Endothelial cell of umbilical vein (primary cell): Measurements from ENCODE around the gene DPP6. TPM values are rescaled to one million over a fixed set of nuclear protein-coding genes. Genes with fewer than 3 reads are reported as not detected.

ENCODE experiments used
- BruUV-seq: library from RNA; stranded (reverse); fragments of 400-500 nt; replicated peaks from 2 replicates; lab custom pipeline; 2021; lab: Mats Ljungman, UMichigan
- CTCF ChIA-PET: fragments of 300-600, 350-600 bp; sonication (Branson Sonifier 250); formaldehyde crosslinking; loops from one replicate; lab custom pipeline; 2021; ENCODE audit warnings: antibody characterized with exemption, inconsistent platforms; lab: Charles Lee
- POLR2A ChIA-PET: fragments of 300-600, 350-600 bp; sonication (Branson Sonifier 250); formaldehyde crosslinking; loops from one replicate; lab custom pipeline; 2021; ENCODE audit warnings: antibody characterized with exemption, inconsistent platforms; lab: Charles Lee
- DNase-seq: peaks from one replicate; pipeline ENCODE4 v3.0.0-alpha.2; 2011; ENCODE audit warnings: low read depth, low spot score
- FAIRE-seq: peaks from 2 replicates; lab custom pipeline; 2011; peaks lifted over from hg19 to GRCh38; lab: Jason Lieb, UNC
- H2AFZ ChIP-seq: 2 replicates; pipeline ENCODE4 v1.6.0; 2012; ENCODE audit warnings: low read depth, low read length, control low read depth, inconsistent platforms
- H3K27ac ChIP-seq: 2 replicates; pipeline ENCODE4 v1.5.1; 2011; ENCODE audit warnings: low read depth, mild to moderate bottlenecking, control low read depth, low read length, moderate library complexity; ENCODE audit not compliant: insufficient read depth
- H3K27me3 ChIP-seq, 2 experiments: 2 replicates each; pipeline versions ENCODE4 v1.6.0 to v1.6.1; 2011; ENCODE audit warnings: low read length in 2 of 2, mixed read lengths in 1 of 2; ENCODE audit not compliant: control insufficient read depth in 2 of 2, insufficient read depth in 2 of 2
- H3K36me3 ChIP-seq, 2 experiments: 2 replicates in 1 of 2; 3 replicates in 1 of 2; pipeline ENCODE4 v1.5.1; 2011; ENCODE audit warnings: low read length in 2 of 2, mild to moderate bottlenecking in 1 of 2, moderate library complexity in 1 of 2; ENCODE audit not compliant: control insufficient read depth in 2 of 2, insufficient read depth in 2 of 2; ENCODE audit errors: extremely low read depth in 1 of 2
- H3K4me1 ChIP-seq: 3 replicates; pipeline ENCODE4 v1.5.1; 2011; ENCODE audit warnings: mild to moderate bottlenecking, low read length; ENCODE audit not compliant: control insufficient read depth, insufficient read depth; ENCODE audit errors: extremely low read depth
- H3K4me2 ChIP-seq: 2 replicates; pipeline ENCODE4 v1.6.1; 2011; ENCODE audit warnings: low read length, control low read depth, mixed read lengths; ENCODE audit not compliant: insufficient read depth
- H3K4me3 ChIP-seq, 3 experiments: fragments of 200-600 bp in 1 of 3; sonication (generic), shearing (Covaris generic) in 1 of 3; replicated peaks in 1 of 3; 2 replicates each; pipeline ENCODE4 v1.5.1; 2011 to 2016; ENCODE audit warnings: control low read depth in 3 of 3, low read length in 3 of 3, mild to moderate bottlenecking in 2 of 3, inconsistent platforms in 1 of 3, low read depth in 1 of 3, moderate library complexity in 1 of 3; ENCODE audit not compliant: insufficient read depth in 1 of 3
- H3K79me2 ChIP-seq: 2 replicates; pipeline ENCODE4 v1.6.0; 2012; ENCODE audit warnings: low read length, inconsistent platforms; ENCODE audit not compliant: control insufficient read depth, insufficient read depth
- H3K9ac ChIP-seq: replicated peaks from 2 replicates; pipeline ENCODE3; 2011; ENCODE audit warnings: low read length, control low read depth; ENCODE audit not compliant: insufficient read depth; ENCODE audit errors: extremely low read depth
- H3K9me1 ChIP-seq: replicated peaks from 3 replicates; pipeline ENCODE4 v1.6.0; 2011; ENCODE audit warnings: mild to moderate bottlenecking, low read length; ENCODE audit not compliant: control insufficient read depth, insufficient read depth; ENCODE audit errors: extremely low read depth
- H3K9me3 ChIP-seq: replicated peaks from 2 replicates; pipeline ENCODE4 v1.5.1; 2012; ENCODE audit warnings: low read length, inconsistent platforms; ENCODE audit not compliant: control insufficient read depth, insufficient read depth
- H4K20me1 ChIP-seq: replicated peaks from 2 replicates; pipeline ENCODE3; 2011; ENCODE audit warnings: mild to moderate bottlenecking, low read length; ENCODE audit not compliant: control insufficient read depth, insufficient read depth; ENCODE audit errors: extremely low read depth
- EZH2 ChIP-seq: IDR thresholded peaks from 2 replicates; pipeline ENCODE4 v1.6.1; 2012; ENCODE audit warnings: borderline replicate concordance, low read depth, mild to moderate bottlenecking, moderate library complexity, low read length, inconsistent platforms; ENCODE audit not compliant: severe bottlenecking
- FOS ChIP-seq: IDR thresholded peaks from 2 replicates; pipeline ENCODE4 v1.6.1; 2011; ENCODE audit warnings: mild to moderate bottlenecking, low read length, moderate library complexity, borderline replicate concordance; ENCODE audit not compliant: insufficient read depth
- GATA2 ChIP-seq: IDR thresholded peaks from 2 replicates; pipeline ENCODE4 v1.7.0; 2011; ENCODE audit warnings: low read depth, mild to moderate bottlenecking, moderate library complexity, mixed read lengths, low read length; ENCODE audit not compliant: insufficient read length, insufficient read depth
- JUN ChIP-seq: IDR thresholded peaks from 2 replicates; pipeline ENCODE4 v1.6.1; 2011; ENCODE audit warnings: borderline replicate concordance, low read depth; ENCODE audit not compliant: insufficient read length, insufficient read depth
- MYC ChIP-seq: IDR thresholded peaks from one replicate; pipeline ENCODE4 v1.6.1; 2011; ENCODE audit warnings: mild to moderate bottlenecking, low read depth, low read length
- POLR2A ChIP-seq: IDR thresholded peaks from 2 replicates; pipeline ENCODE4 v1.6.1; 2012; ENCODE audit warnings: low read depth, mild to moderate bottlenecking, control low read depth, low read length
- POLR2AphosphoS5 ChIP-seq: IDR thresholded peaks from 2 replicates; pipeline ENCODE4 v1.6.1; 2012; ENCODE audit warnings: low read depth, mild to moderate bottlenecking, control low read depth, low read length, moderate library complexity; ENCODE audit not compliant: insufficient read depth
- dilution Hi-C: fragments of 300-500 bp; cut with MboI; formaldehyde crosslinking; loops from one replicate; pipeline ENCODE4 v1.15.0; 2019; ENCODE audit warnings: low sequenced_read_pairs; ENCODE audit not compliant: extremely low pct_ligation_motif_present
- intact Hi-C: fragments of 100-400 bp; cut with micrococcal nuclease; formaldehyde crosslinking; loops from one replicate; pipeline ENCODE4 v1.10.0; 2022
- polyA plus RNA-seq, 4 experiments: library from polyadenylated mRNA; depleted of rRNA in 3 of 4; stranded (reverse) in 3 of 4; unstranded in 1 of 4; fragments of >200 nt; gene quantifications; 2 replicates each; pipeline versions ENCODE4 v1.2.1 to v1.2.3, GENCODE V29; 2011 to 2012; ENCODE audit warnings: missing spikeins in 1 of 4
- total RNA-seq: library from RNA; stranded (reverse); gene quantifications from 2 replicates; pipeline ENCODE4 v1.2.3, GENCODE V29; 2021
- TF ChIP-seq, protein P1 (sequence below), 2 donors: IDR thresholded peaks; 1 replicate in 1 of 2; 2 replicates in 1 of 2; pipeline ENCODE4 v1.5.1; 2011; ENCODE audit warnings: low read length in 2 of 2, mild to moderate bottlenecking in 2 of 2, moderate library complexity in 2 of 2, control low read depth in 1 of 2, inconsistent platforms in 1 of 2, low read depth in 1 of 2; ENCODE audit not compliant: insufficient read depth in 1 of 2; ENCODE audit errors: extremely low read depth in 1 of 2
- TF ChIP-seq, protein P2 (sequence below): IDR thresholded peaks from 2 replicates; pipeline ENCODE4 v1.6.1; 2011; ENCODE audit not compliant: insufficient read depth, insufficient read length

DPP6 gene
- total and polyA plus RNA-seq, 2 donors (not counting 3 experiments of a cell fraction or from before 2014, with no cell fraction given) = not detected

DNA sequence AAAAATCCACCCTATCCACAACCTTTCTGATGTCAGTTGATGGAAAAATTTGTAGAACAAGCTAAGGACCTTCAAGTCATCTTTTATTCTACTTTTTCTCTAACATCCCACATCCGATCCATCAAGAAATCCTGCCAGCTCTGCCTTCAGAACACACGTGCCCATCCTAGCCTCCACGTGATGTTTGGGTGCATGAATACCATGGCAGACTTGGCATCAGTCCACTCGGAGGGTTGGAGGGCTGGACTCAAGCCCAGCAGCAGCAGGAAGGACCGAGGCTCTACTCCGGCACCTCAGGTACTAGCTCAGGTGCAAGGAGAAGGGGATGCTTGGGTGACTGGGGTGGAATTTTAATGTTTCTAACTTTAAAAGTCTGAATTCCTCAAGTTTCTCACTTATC, 428.6 kb downstream of the DPP6 start:
- H3K4me1 ChIP-seq = no peaks in the 10 kb centered on the region
- intact Hi-C loops = no loop called here
- H3K9me1 ChIP-seq = no peaks in the 10 kb centered on the region
- CTCF ChIA-PET = no interaction called here
- dilution Hi-C loops = no loop called here
- POLR2A ChIA-PET = no interaction called here
- no peaks in the 10 kb centered on the region for H3K27me3 ChIP-seq
- DNase-seq (no peak), FAIRE-seq (no peak)
- TF ChIP-seq POLR2A (no peak), GATA2 (no peak), MYC (no peak), POLR2AphosphoS5 (no peak), FOS (no peak), EZH2 (no peak), JUN (no peak)
- TF ChIP-seq, protein P1, sequence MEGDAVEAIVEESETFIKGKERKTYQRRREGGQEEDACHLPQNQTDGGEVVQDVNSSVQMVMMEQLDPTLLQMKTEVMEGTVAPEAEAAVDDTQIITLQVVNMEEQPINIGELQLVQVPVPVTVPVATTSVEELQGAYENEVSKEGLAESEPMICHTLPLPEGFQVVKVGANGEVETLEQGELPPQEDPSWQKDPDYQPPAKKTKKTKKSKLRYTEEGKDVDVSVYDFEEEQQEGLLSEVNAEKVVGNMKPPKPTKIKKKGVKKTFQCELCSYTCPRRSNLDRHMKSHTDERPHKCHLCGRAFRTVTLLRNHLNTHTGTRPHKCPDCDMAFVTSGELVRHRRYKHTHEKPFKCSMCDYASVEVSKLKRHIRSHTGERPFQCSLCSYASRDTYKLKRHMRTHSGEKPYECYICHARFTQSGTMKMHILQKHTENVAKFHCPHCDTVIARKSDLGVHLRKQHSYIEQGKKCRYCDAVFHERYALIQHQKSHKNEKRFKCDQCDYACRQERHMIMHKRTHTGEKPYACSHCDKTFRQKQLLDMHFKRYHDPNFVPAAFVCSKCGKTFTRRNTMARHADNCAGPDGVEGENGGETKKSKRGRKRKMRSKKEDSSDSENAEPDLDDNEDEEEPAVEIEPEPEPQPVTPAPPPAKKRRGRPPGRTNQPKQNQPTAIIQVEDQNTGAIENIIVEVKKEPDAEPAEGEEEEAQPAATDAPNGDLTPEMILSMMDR (IDR thresholded peaks at IDR 0.05; ENCODE audit: extremely low read depth in 1 of 2, insufficient read depth in 1 of 2, low read depth in 1 of 2, low read length in 2 of 2) = no peak
- TF ChIP-seq, protein P2, sequence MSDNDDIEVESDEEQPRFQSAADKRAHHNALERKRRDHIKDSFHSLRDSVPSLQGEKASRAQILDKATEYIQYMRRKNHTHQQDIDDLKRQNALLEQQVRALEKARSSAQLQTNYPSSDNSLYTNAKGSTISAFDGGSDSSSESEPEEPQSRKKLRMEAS = no peak
- H2AFZ ChIP-seq = no peak overlapping the region
- H3K79me2 ChIP-seq = no peaks in the 10 kb centered on the region
- no peaks in the 10 kb centered on the region for H3K36me3 ChIP-seq
- BruUV-seq = no TSS peak
- no peak overlapping the region for H3K4me2 ChIP-seq
- no peak overlapping the region for H3K27ac ChIP-seq
- peaks cover 9% of the 10 kb centered on the region for H3K9me3 ChIP-seq
- no peaks in the 10 kb centered on the region for H4K20me1 ChIP-seq
- H3K9ac ChIP-seq = no peak overlapping the region
- H3K4me3 ChIP-seq = no peak overlapping the region
